GM18907 (cell line): ENCODE measurements around the gene EPHB2.
"Not testable (repeated sequence)": the region's sequence is repeated elsewhere in the genome, so short reads cannot be mapped to it uniquely, and the experiment has no call there.

Experiments
- ATAC-seq: cut with Tn5 transposase; IDR thresholded peaks from one replicate; pipeline ENCODE4 v1.9.1; 2021; ENCODE audit warnings: mild to moderate bottlenecking, moderate library complexity; ENCODE audit not compliant: unreplicated experiment

EPHB2 gene

DNA sequence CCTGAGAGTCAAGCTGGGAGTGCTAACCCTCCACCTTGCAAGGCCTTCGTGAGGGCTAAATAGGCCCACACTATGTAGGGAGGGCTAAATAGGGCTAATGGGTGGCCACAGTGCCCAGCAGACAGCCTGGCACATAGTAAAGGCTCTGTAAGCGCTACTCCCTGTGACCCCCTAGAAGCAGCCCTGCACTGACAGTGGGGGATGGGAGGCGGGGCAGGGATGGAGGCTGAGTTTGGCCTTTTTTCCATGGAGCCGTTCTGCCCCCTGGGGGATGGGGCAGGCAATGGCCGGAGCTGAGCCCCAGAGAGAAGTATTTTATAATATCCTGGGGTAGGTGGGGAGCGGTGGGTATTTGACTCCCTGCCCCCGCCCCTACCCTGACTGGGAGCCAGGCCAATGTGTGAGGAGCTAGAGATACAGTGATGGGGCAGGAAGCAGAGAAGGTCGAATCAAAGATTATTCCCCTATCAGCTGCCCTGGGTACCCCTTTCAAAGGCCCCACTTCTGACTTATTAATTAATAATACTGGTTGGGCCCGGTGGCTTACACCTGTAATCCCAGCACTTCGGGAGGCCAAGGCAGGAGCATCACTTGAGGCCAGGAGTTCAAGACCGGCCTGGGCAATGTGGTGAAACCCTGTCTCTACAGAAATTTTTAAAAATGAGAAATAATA is 219.7 kb downstream of the EPHB2 start:
- ATAC-seq, result no peak

- no peak for ATAC-seq
Observed at GRCh38 chr1:22932803-22933470, 222.3 kb downstream of the EPHB2 start.

- no peak for ATAC-seq
Observed at GRCh38 chr1:22935433-22935832, 224.8 kb downstream of the EPHB2 start.

DNA sequence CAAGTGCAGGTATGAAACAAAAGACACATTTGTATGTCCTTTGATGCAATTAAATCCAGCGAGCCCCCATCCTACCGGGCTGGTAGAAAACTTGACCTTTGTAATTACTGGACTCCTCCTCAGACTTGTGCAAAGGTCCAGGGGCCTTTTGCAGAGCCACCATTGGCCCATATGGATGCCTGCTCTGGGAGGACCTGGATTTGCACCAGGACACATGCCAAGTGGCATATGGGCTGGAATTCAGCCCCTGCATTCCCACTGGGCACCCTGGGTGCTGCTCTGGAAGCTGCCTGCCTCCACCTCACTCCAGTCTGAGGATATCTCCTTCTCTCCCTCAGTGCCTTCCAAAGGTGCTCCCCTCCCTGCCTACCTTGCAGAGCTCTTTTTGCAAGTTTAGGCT is 226.0 kb downstream of the EPHB2 start:
- ATAC-seq, result no peak

DNA sequence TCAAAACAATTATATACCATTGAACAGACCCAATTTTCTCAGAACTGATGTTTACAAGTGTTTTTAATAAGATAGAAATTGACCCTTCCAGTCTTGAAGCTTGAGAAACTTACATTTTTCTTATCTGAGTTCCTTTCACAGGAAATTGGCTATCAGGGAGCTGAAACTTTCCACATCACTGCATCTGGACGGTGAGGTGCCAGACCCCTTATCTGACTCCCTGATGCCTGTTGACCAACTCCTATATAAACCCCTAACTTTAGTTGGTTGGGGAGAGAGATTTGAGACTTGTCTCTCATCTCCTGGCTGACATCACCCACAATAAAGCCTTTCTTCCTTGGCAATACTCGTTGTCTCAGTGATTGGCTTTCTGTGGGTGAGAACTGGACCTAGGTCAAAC is 230.6 kb downstream of the EPHB2 start:
- ATAC-seq, result no peak

GRCh38 chr1:22944346-22945055 is 233.9 kb downstream of the EPHB2 start:
- ATAC-seq, result no peak

GRCh38 chr1:22945171-22945570 is 234.5 kb downstream of the EPHB2 start:
- not testable (repeated sequence) for ATAC-seq

- no peak for ATAC-seq
Observed at GRCh38 chr1:22949822-22950331, 239.2 kb downstream of the EPHB2 start.

- ATAC-seq, result no peak
Observed at GRCh38 chr1:22951796-22952195, 241.2 kb downstream of the EPHB2 start.

DNA sequence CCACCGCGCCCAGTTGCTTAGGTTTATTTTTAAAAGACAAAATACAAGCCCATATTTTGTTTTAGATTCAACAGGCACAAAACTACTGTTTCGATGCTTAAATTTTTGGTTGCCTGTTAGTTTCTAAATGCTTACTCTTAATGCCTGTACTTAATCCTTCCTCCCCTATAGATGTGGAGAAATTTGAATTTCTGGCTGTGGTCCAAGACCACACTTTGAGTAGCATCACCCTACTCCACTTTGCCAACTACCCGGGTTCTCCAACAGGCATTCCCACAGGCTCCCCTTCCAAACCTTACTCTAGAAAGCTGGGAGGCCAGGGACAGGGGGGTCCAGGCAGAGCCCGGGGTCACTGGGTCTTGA is 242.0 kb downstream of the EPHB2 start:
- ATAC-seq, result no peak

DNA sequence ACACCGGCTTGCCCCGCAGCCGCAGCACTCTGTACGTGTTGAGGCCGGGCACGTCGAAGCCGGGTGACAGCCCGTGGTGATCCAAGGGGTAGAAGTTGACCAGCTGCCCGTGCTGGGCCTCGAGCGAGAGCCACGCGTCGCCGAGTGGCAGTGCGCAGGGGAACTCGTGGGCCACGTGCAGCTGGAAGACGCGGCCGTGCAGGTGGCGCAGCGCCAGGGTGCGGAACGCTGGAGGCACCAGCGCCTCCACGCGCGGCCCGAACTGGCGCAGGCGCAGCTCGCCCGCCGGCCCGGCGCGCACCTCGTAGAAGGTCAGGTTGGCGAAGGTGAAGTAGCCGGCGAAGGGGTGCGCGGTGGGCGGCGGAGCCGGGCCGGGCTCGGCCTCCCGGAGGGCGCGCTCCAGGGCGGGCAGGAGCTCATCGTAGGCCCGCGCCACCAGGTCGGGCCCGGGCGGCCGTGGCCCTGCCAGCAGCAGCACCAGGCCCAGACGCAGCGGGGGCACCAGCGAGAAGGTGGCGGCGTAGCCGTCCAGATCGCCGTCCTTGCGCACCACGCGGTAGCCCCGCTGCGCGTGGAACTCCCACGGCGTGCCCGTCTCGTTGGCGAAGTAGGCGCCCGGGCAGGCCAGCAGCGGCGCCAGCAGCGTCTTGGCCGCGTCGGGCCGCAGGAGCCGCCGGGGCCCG is 242.6 kb downstream of the EPHB2 start:
- ATAC-seq, result no peak

- no peak for ATAC-seq
Observed at GRCh38 chr1:22953740-22954141, 243.1 kb downstream of the EPHB2 start.

DNA sequence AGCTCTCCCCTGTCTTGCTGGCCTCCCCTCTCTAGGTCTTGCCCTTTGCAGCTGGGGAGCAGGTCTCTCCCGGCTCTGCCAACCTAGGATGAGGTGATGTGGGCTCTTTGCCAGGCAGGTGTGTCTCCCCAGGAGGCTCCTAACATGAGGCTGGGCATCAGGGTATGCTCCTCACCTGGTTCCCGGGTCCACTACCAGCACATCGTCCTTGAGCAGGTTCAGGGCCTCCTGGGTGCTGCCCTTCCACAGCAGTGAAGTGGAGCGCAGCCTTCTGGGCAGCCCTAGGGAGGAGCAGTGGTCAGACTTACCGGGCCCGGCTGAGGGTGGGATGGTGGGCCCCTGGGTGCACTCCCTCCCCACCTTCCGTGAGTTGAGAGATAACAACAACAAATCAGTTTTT is 244.5 kb downstream of the EPHB2 start:
- no peak for ATAC-seq

GRCh38 chr1:22957066-22957465 is 246.4 kb downstream of the EPHB2 start:
- no peak for ATAC-seq

DNA sequence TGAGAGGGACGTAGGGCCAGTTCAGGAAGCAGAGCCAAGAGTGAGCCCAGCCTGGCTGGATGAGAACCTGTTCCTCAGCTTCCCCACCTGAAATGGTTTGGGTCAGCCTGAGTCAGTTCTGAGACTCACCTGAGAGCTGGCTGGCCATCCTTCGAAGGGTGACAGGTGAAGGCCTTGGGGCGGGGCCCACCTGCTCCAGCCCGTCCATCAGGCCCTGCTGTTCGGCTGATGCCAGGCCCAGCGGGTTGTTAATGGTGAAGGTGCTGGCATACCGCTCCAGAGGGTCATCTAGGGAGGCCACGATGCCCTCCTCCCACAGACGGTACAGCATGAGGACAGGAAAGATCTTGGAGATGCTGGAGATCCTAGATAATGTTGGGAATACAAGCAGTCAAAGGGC is 247.9 kb downstream of the EPHB2 start:
- no peak for ATAC-seq

GRCh38 chr1:22959545-22960360 is 249.1 kb downstream of the EPHB2 start:
- ATAC-seq, result no peak

DNA sequence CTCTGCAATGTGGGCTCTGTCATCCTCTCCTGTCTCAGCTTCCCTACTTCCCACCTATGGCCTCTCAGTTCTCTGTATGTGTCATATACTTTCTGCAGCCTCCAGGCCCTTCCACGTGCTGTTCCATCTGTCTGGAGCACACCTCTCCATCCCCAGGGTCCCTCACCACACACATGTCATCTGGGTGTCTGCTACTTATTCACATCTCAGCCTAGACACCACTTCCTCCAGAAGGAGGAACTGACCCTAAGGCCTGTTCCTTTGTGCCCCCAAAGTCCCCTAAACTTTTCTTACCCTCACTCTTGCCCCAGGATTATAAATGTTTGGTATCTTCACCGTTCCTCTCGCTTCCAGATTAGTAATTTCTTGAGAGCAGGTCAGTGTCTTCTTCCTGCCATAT is 251.9 kb downstream of the EPHB2 start:
- ATAC-seq, result no peak

GRCh38 chr1:22963044-22963677 is 252.5 kb downstream of the EPHB2 start:
- ATAC-seq, result no peak

GRCh38 chr1:22966309-22966708 is 255.7 kb downstream of the EPHB2 start:
- no peak for ATAC-seq

DNA sequence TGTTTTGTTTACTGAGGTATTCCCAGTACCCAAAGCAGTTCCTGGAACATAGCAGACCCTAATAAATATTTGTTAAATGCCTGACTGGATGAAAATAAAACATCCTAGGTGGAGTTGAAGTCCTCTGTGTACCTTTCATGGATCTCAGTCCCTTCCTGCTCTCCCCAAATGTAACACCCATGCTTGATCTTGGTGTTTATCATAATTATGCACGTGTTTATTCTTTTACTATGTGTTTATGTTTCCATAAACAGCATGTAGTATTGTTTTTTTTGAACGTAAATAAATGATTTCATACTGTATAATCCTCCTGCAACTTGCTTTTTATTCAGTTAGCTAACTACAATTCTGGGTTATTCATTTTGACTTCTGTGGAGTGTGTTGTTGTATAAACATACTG is 257.2 kb downstream of the EPHB2 start:
- ATAC-seq, result no peak
